ENCODE results near the gene ZNF189.

DNA sequence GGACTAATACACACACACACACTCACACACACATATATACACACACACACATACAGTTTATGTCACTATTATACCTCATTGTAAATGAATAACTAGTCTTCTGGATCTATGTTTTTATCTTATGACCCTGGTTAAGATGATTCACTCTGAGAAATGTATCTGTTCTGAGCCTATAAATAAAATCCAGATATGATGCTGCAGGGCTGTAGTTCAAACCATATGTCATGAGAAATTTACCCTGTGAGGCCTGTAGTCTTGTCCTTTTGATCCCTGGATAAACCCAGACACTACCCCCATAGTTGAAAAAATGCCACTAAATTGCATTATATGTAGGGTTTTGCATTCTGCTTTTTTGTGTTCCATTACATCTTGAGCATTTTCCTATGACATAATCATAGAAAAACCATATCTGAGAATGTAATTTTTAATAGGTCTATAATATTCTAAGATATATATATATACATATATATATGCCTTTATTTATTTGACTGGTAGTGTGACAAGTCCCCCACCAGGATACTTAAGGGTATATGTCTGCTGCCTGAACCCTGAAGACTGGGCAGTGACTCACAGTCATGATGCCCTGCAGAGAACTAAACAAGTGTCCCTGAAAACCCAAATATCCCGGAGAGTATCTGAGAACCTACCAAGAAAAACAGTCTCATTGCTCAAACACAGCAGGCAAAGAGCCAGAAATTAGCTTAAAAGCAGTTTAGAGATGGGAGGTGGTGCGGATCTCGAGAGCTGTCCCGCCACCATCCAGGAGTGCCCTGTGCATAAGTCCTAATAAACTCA lies 55.3 kb downstream of the ZNF189 start:
- TF ChIP-seq CTCF (optimal IDR thresholded peaks at IDR 0.05 in 1 of 3, IDR thresholded peaks at IDR 0.05 in 1 of 3, conservative IDR thresholded peaks at IDR 0.05 in 1 of 3; ENCODE audit: extremely low read depth in 1 of 3, insufficient read depth in 2 of 3, low read length in 3 of 3) (no peak), EZH2 (IDR thresholded peaks at IDR 0.05; ENCODE audit: low read length) (no peak)
